Measurements from ENCODE around the gene CCR6.
"Not testable (repeated sequence)": the region's sequence is repeated elsewhere in the genome, so short reads cannot be mapped to it uniquely, and the experiment has no call there.

Gene CCR6

GRCh38 chr6:167145461-167145860 lies 22.6 kb downstream of the CCR6 start:
- no peak for DNase-seq

- DNase-seq: no peak
Observed at GRCh38 chr6:167146135-167146534, 23.2 kb downstream of the CCR6 start.

GRCh38 chr6:167146977-167147376 lies 24.1 kb downstream of the CCR6 start:
- no peak for DNase-seq

DNA sequence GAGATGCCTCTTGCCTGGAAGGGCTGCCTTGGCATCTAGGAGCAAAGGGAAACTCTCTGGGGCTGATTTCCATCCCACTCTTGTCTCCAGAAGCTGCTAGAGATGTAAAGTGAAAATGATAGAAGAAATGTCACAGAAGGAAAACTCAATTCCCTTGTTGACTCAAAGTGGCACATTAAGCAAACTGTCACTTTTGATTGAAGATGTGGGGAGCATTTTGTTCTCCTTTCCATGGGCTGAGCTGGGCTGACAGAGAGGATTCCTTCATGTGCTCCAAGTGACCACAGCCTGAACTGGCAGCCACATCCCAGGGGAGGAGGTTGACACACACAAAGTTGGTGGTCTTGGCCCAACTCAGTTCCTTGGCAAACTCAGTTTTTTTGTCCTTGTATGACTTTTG lies 25.1 kb downstream of the CCR6 start:
- no peak for DNase-seq

DNA sequence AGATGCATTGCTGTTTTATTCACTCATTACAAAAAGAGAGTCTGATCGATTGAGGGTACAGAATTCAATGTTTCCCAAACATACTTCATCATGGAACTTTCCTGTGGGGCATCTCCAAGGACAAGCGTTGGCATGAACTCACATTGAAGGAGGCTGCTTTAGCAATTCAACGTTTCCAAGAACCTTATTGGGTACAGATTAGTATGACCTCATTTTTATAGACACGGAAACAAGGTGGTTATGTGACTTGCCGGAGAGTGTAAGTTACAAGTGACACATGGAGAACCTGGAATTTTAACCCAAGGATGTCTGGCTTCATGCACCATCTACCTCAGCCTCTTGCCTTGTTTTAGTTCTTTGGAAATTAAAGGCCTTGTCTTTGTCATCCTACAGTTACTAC lies 26.1 kb downstream of the CCR6 start:
- DNase-seq: no peak

DNA sequence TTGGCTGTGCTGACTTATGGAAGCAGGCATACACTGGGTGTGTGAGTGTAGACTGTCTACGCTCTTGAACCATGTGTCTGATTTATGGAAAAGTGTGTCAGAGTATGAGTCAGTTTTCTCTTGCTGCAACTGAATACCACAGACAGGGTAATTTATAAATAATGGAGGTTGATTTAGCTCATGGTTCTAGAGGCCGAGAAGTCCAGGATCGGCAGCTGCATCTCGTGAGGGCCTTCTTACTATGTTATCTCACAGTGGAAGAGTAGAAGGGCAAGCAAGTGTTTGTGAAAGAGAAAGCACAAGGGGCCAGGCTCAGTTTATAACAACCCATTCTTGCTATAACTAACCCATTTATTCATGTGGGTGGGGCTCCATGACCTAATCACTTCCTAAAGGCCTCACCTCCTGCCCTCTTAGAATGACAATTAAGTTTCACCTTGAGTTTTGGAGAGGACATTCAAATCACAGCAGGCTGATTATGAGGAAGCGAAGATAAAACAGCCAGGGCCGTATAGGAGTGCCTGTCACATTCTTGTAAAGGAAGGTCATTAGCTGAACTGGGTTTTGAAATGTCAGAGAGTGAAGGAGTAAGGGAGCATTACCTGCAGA lies 28.1 kb downstream of the CCR6 start:
- no peak for DNase-seq

DNA sequence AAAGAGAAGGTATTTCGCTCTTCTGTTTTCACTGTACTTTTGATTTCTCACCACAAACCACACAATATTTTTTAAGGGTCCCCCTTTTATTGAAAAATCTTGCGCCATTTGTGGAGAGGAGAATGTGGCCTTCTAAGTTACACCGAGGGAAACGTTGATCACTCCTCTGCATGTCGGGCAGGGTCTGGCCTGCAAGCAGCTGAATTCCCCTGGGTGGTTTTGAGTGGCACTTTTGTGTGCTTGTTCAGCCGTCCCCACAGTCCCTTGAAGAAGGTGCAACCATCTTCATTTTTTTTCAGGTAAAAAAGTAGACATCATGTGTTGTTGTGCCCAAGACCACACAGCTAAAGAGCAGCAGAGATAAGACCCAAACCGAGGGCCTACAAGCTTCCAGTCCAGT lies 28.8 kb downstream of the CCR6 start:
- no peak for DNase-seq

DNA sequence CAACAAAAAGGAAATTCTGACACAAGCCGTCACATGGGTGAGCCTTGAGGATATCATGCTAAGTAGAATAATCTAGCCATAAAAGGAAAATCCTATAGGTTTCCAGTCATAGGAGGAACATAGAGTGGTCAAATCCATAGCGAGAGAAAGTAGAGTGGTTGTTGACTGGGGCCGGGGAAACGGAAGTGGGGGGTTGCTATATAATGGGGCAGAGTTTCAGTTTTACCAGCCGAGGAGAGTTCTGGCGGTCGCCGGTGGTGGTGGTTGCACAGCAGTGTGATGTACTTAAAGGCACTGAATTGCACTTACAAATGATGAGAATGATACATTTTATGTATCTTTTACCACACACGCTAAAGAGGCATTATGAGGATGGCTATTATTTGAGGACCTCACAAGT lies 30.0 kb downstream of the CCR6 start:
- peak; percentile 18 for DNase-seq

GRCh38 chr6:167153521-167153959 lies 30.6 kb downstream of the CCR6 start:
- DNase-seq: peak; percentile 19

DNA sequence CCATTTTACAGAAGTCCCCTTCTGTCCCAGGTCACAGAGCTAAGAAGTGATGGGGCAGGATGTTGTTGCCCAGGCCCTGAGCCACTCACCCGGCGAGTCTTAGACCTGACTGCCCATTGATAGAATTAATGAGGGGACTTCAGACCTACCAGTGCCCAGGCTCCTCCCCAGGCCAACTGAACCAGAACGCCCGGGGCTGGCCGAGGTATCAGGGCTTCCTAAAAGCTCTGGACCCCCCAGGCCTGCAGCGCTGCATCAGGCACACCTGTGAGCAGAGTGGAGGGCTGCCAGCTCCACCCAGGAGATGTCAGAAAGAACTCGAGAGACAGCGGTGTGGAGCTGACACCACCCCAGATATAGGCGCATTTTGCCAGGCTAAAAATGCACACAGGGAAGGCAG lies 31.4 kb downstream of the CCR6 start:
- no peak for DNase-seq

DNA sequence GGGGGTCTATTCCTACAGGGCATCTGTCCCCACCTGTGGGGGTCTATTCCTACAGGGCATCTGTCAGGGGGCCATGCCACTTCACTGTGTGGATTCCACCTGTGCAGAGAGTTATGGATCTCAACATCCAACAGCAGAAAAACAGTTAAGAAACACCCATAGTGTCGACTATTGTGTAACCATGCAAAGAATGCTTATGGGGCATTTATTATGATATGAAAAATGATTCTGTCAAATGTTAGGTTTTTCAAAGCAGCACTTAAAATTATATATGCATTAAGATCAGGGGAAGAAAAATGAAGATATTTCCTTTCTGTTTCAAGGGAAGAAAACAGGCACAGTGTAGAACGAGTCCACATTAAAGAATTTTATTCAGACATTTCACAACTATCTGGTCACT lies 32.0 kb downstream of the CCR6 start:
- no peak for DNase-seq

- no peak for DNase-seq
Observed at GRCh38 chr6:167157414-167157813, 34.5 kb downstream of the CCR6 start.

DNA sequence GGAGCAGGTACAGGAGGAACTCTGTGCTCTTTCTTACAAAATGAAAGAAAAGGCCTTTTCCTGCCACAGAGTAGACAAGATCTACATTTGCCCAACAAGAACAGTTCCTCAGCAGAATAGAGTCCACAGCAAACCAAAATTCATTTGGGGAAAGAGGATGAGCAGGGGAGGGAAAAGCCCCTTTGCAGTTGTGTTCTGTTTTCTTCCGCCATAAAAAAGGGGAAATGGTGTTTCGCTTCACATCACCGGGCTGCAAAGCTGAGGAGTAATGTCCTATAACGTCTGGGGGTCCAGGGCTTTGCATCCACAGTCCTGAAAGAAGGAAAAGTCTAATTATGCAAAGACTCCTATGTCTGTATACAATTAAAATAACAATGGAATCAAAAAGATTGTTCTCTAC lies 35.0 kb downstream of the CCR6 start, which contains the start of gene GPR31:
GPR31 (minus strand) TSS at position 118 of the 400 bp plus-strand sequence. CDS start 149 bp downstream, outside the sequence.
- no peak for DNase-seq

- no peak for DNase-seq
Observed at GRCh38 chr6:167161851-167162467, 39.1 kb downstream of the CCR6 start.

GRCh38 chr6:167162591-167162990 lies 39.7 kb downstream of the CCR6 start:
- no peak for DNase-seq

DNA sequence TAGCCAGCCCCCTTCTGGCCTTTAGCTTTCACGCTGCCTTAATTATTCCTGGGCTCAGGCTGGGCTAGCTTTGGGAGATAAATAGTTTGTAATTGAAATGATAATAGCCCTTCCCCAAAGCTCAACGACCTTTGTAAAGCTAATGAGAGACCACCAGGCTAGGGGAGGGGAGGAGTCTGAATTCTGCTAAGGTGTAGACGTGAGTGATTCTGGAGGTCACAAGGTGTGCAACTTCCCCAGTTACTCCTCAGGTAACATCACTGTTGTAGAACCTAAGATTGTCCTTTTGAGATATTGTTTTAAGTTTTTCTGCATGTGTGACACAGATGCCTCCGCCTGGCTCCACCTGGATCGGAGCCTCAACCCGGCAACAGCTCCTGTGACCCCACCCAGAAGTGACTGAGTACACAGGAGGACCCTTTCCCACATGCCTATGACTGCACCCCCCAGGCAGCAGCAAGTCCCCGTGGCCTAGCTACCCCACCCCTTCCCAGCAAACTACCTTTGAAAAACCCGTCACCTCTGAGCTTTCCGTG lies 40.6 kb downstream of the CCR6 start:
- no peak for DNase-seq

- no peak for DNase-seq
Observed at GRCh38 chr6:167164261-167164660, 41.4 kb downstream of the CCR6 start.

DNA sequence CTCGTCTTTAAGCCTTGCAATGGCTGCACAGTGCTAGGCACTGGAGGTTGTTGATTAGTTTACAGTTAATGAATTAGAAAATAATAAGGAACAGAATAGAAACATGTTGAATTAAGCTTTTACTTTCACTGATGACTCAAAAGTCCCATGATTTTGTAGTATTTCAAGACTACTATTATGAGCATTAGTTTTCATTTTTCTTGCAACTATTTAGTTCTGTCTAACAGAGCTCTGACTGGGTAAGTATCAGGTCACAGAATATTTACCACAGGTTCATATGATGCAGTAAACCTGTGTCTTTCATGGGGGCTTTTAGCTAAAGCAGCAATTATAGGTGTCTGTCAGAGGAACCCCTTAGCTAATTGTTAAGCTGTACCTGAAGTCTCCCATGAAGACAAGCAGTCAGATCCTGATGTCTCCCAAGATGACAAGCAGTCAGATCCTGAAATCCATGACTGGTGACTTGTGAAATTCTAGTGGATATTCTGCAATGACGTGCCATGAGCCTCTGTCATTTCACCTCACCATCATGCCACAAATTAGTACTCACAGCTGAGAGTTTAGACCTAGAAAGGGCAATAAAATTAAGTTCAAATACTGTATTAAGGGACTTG lies 43.1 kb downstream of the CCR6 start:
- no peak for DNase-seq

GRCh38 chr6:167167699-167168098 lies 44.8 kb downstream of the CCR6 start:
- DNase-seq: not testable (repeated sequence)

DNA sequence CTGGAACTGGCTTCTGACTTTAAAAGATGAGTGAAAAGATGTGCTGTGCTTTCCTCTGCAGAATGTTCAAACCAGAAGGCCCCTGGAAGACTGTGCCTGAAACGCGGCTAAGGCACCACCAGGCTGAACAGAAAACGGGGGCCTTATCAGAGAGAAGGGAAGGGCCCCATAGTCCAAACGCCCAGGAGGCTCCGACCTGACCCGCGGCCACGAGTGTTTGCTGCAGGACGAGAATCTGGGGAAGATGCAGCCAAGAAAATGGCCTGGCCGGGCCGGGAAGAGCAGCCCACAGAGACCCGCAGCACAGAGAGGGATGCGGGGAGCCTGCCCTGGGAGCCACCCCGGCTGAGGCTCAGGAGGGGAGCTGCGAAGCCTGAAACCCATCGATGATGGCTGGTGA lies 45.4 kb downstream of the CCR6 start:
- DNase-seq: not testable (repeated sequence)

DNA sequence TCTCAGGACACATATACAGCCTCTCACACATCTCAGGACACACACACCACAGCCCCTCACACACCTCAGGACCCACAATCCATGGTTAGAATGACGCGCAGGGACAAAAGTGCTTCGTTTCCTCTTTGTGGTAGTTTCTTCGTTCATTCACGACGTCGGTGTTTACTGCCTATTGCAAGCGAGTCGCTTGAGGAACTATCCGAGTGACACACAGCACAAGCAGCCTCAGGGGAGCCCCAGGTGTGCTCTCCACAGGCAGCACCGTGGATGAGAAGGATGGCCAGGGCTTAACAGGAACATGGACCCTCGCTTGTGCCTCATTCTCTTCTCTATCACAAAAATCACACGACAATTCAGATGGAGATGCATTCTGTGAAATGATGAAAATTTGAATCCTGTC lies 47.0 kb downstream of the CCR6 start:
- not testable (repeated sequence) for DNase-seq

GRCh38 chr6:167171300-167171699 lies 48.4 kb downstream of the CCR6 start:
- DNase-seq: not testable (repeated sequence)

DNA sequence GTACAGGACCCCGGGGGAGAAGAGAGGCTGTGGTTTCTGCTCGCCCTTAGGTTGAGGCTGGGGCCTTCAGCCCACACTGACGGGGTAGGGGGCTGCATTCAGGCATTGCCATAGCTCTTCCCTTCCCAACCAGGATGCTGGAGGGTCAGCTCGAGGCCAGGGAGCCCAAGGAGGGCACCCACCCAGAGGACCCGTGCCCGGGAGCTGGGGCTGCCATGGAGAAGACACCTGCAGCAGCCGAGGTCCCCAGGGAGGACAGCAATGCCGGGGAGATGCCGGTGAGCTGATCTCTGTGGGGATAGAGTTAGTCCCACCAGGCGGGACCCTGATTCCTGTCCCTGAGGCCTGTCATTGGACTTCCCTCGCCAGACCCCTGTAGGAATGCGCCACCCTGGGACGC lies 49.1 kb downstream of the CCR6 start:
- not testable (repeated sequence) for DNase-seq

GRCh38 chr6:167177271-167177670 lies 54.4 kb downstream of the CCR6 start:
- DNase-seq: not testable (repeated sequence)

Data from CD4-positive, alpha-beta T cell treated with Interleukin-21 for 1 hour (primary cell).